Mesenchymal stem cell (in vitro differentiated cells and primary cell): Measurements from ENCODE around the gene LAYN.
A peak's percentile ranks its signal among the peaks of the same experiment; 100 is the strongest.

ENCODE experiments used
- DNase-seq: peaks from one replicate; pipeline ENCODE4 v3.0.0-alpha.2; 2013
- H2AFZ ChIP-seq: one replicate; pipeline ENCODE4 v1.6.1; 2013; ENCODE audit warnings: low read depth, mild to moderate bottlenecking, control low read depth, inconsistent platforms, low read length, moderate library complexity
- H2AK5ac ChIP-seq: 2 replicates; pipeline ENCODE4 v1.6.1; 2013; ENCODE audit warnings: low read length, moderate library complexity, mild to moderate bottlenecking, inconsistent platforms; ENCODE audit not compliant: severe bottlenecking
- H2BK120ac ChIP-seq: one replicate; pipeline ENCODE4 v1.6.1; 2013; ENCODE audit warnings: low read depth, mild to moderate bottlenecking, inconsistent platforms, low read length, moderate library complexity
- H2BK12ac ChIP-seq, 2 experiments: one replicate each; pipeline ENCODE4 v1.6.1; 2013; ENCODE audit warnings: inconsistent platforms in 2 of 2, low read length in 2 of 2, mild to moderate bottlenecking in 2 of 2, moderate library complexity in 2 of 2, control low read depth in 1 of 2
- H2BK15ac ChIP-seq: one replicate; pipeline ENCODE4 v1.6.1; 2013; ENCODE audit warnings: mild to moderate bottlenecking, low read depth, inconsistent platforms; ENCODE audit not compliant: poor library complexity, severe bottlenecking
- H2BK5ac ChIP-seq: 2 replicates; pipeline ENCODE4 v1.6.1; 2013; ENCODE audit warnings: low read depth, mild to moderate bottlenecking, low read length, control low read depth, inconsistent platforms; ENCODE audit not compliant: poor library complexity, severe bottlenecking
- H3K14ac ChIP-seq, 2 experiments: one replicate each; pipeline ENCODE4 v1.6.1; 2013; ENCODE audit warnings: inconsistent platforms in 2 of 2, low read length in 2 of 2, control low read depth in 1 of 2, mild to moderate bottlenecking in 1 of 2, moderate library complexity in 1 of 2
- H3K18ac ChIP-seq, 2 experiments: one replicate each; pipeline ENCODE4 v1.6.1; 2013; ENCODE audit warnings: inconsistent platforms in 2 of 2, low read length in 2 of 2, control low read depth in 1 of 2, low read depth in 1 of 2, mild to moderate bottlenecking in 1 of 2
- H3K23ac ChIP-seq, 2 experiments: one replicate each; pipeline ENCODE4 v1.6.1; 2013; ENCODE audit warnings: inconsistent platforms in 2 of 2, low read length in 2 of 2, mild to moderate bottlenecking in 2 of 2, moderate library complexity in 2 of 2, control low read depth in 1 of 2
- H3K27ac ChIP-seq: 2 replicates; pipeline ENCODE4 v1.5.1; 2013; ENCODE audit warnings: mild to moderate bottlenecking, moderate library complexity, low read length, control low read depth, inconsistent platforms; ENCODE audit not compliant: poor library complexity, severe bottlenecking
- H3K27me3 ChIP-seq, 2 experiments: 2 replicates each; pipeline versions ENCODE4 v1.6.1 to v1.7.0; 2013; ENCODE audit warnings: low read length in 2 of 2, mild to moderate bottlenecking in 2 of 2, moderate library complexity in 2 of 2, control low read depth in 1 of 2, inconsistent platforms in 1 of 2; ENCODE audit not compliant: control insufficient read depth in 1 of 2, insufficient read depth in 1 of 2
- H3K36me3 ChIP-seq, 2 experiments: 2 replicates each; pipeline versions ENCODE4 v1.6.1 to v1.7.0; 2013; ENCODE audit warnings: low read length in 2 of 2, control low read depth in 1 of 2, inconsistent platforms in 1 of 2, low read depth in 1 of 2, mild to moderate bottlenecking in 1 of 2; ENCODE audit not compliant: insufficient read depth in 2 of 2, control insufficient read depth in 1 of 2
- H3K4ac ChIP-seq, 2 experiments: one replicate each; pipeline ENCODE4 v1.6.1; 2013; ENCODE audit warnings: inconsistent platforms in 2 of 2, low read length in 2 of 2, mild to moderate bottlenecking in 2 of 2, moderate library complexity in 2 of 2, control low read depth in 1 of 2, low read depth in 1 of 2
- H3K4me1 ChIP-seq: 2 replicates; pipeline ENCODE4 v1.6.1; 2013; ENCODE audit warnings: low read depth, low read length, control low read depth; ENCODE audit not compliant: control insufficient read depth, insufficient read depth
- H3K4me2 ChIP-seq: 2 replicates; pipeline ENCODE4 v1.6.1; 2013; ENCODE audit warnings: low read length, mild to moderate bottlenecking, inconsistent platforms; ENCODE audit not compliant: poor library complexity, severe bottlenecking
- H3K4me3 ChIP-seq, 2 experiments: 2 replicates each; pipeline versions ENCODE4 v1.5.1 to v1.7.0; 2013; ENCODE audit warnings: low read length in 2 of 2, mild to moderate bottlenecking in 2 of 2, control low read depth in 1 of 2, low read depth in 1 of 2; ENCODE audit not compliant: insufficient read depth in 1 of 2
- H3K79me1 ChIP-seq: replicated peaks from 2 replicates; pipeline ENCODE4 v1.6.1; 2013; ENCODE audit warnings: mild to moderate bottlenecking, control low read depth, low read length, inconsistent platforms; ENCODE audit not compliant: poor library complexity, severe bottlenecking
- H3K9ac ChIP-seq: 2 replicates; pipeline ENCODE4 v1.7.0; 2013; ENCODE audit warnings: mild to moderate bottlenecking, low read length, moderate library complexity
- H3K9me3 ChIP-seq: 2 replicates; pipeline ENCODE4 v1.7.0; 2013; ENCODE audit warnings: mild to moderate bottlenecking, low read length; ENCODE audit not compliant: control insufficient read depth
- H4K8ac ChIP-seq: one replicate; pipeline ENCODE4 v1.6.1; 2013; ENCODE audit warnings: inconsistent platforms, mild to moderate bottlenecking, low read length, moderate library complexity
- H4K91ac ChIP-seq: one replicate; pipeline ENCODE4 v1.6.1; 2013; ENCODE audit warnings: mild to moderate bottlenecking, low read length, inconsistent platforms
- WGBS: methylation state at CpG from one replicate; pipeline ENCODE4 v1.1.7; 2013; ENCODE audit warnings: mixed read lengths; 5-methylcytosine and 5-hydroxymethylcytosine counted together

The LAYN gene

GRCh38 chr11:111514216-111515031 is 26.1 kb upstream of the LAYN start, which contains the start of gene HOATZ:
Gene HOATZ, plus strand, starts transcription at chr11:111514778. Its CDS starts 7 bp downstream, at chr11:111514785.
- DNase-seq: peak; percentile 51
- no peaks in the 10 kb centered on the region for H3K36me3 ChIP-seq
- no peak within 1 kb of the TSS for H3K27ac ChIP-seq
- peak within 1 kb of the TSS; percentile 68 for H2AFZ ChIP-seq
- no peak within 1 kb of the TSS for H4K8ac ChIP-seq
- peak within 1 kb of the TSS; percentile 88 for H3K4me2 ChIP-seq
- H3K4me1 ChIP-seq: peaks cover 16% of the 10 kb centered on the region
- no peak within 1 kb of the TSS for H4K91ac ChIP-seq
- no peak within 1 kb of the TSS for H2BK12ac ChIP-seq
- no peaks in the 10 kb centered on the region for H3K9me3 ChIP-seq
- H3K4ac ChIP-seq: no peak within 1 kb of the TSS
- no peaks in the 10 kb centered on the region for H3K79me1 ChIP-seq
- no peak within 1 kb of the TSS for H2BK5ac ChIP-seq
- H3K27me3 ChIP-seq: peaks cover 0 to 3% of the 10 kb centered on the region in 2 experiments
- no peak within 1 kb of the TSS for H3K18ac ChIP-seq
- H3K9ac ChIP-seq: no peak within 1 kb of the TSS
- H2BK120ac ChIP-seq: no peak within 1 kb of the TSS
- H2BK15ac ChIP-seq: no peak within 1 kb of the TSS
- H3K23ac ChIP-seq: no peak within 1 kb of the TSS
- no peak within 1 kb of the TSS for H3K14ac ChIP-seq
- no peak within 1 kb of the TSS for H2AK5ac ChIP-seq
- WGBS: 11% methylated on average over 38 of the region's 39 CpGs
- H3K4me3 ChIP-seq: peak within 1 kb of the TSS; percentile 27 to 46

DNA sequence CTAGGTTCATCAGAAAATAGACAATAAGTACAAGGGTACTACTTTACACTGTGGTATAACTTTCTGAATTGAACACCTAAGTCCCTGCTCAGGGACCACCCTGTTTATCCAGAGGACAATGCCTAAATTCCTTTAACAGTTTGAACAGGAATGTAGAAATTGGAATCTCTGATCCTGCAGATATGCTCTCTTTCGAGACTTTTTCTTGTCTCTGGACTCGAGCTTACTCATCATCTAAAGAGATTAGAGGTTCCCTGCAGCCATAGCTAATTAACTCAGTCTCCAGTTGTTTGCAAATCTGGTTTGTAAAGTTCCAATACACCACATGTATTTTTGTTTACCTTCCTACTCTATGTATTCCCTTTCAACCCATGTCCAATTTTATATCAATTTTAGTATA is 24.9 kb upstream of the LAYN start:
- Histone ChIP-seq H3K4me2 (no peak overlapping the region), H3K4me3 (no peak overlapping the region), H3K27me3 (peaks cover 0 to 3% of the 10 kb centered on the region in 2 experiments), H3K79me1 (no peaks in the 10 kb centered on the region), H3K9ac (no peak overlapping the region), H2BK120ac (no peak overlapping the region), H2AK5ac (no peak overlapping the region), H3K4ac (no peak overlapping the region), H3K36me3 (no peaks in the 10 kb centered on the region), H3K18ac (no peak overlapping the region), H3K9me3 (no peaks in the 10 kb centered on the region), H3K23ac (no peak overlapping the region), H2AFZ (no peak overlapping the region), H3K27ac (no peak overlapping the region), H2BK12ac (no peak overlapping the region), H4K91ac (no peak overlapping the region), H2BK5ac (no peak overlapping the region), H4K8ac (no peak overlapping the region), H2BK15ac (no peak overlapping the region), H3K4me1 (peaks cover 16% of the 10 kb centered on the region), H3K14ac (no peak overlapping the region)
- DNase-seq: no peak
- WGBS: 73% methylated on average over 2 of the region's 2 CpGs

DNA sequence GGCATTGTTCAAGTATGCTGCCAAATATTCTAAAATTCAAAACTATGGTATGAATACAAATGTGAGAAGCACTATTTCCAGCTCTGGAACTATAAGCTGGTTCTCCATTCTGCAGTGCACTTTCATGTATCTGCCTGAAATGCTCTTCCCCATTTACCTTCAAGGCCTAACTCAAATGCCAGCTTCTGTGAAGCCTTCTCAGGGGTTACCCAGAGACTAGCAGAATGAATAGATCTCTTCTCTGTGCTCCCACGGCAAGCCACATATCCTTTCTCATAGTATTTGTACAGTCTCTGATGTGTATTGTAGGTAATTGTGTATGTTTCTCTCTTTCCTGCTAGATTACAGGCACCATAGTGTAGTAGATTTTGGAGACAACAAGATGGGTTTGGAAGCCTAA is 21.9 kb upstream of the LAYN start:
- H3K36me3 ChIP-seq: no peaks in the 10 kb centered on the region
- H2BK5ac ChIP-seq: no peak overlapping the region
- DNase-seq: no peak
- H3K4me1 ChIP-seq: peaks cover 8% of the 10 kb centered on the region
- no peaks in the 10 kb centered on the region for H3K27me3 ChIP-seq
- no peak overlapping the region for H3K9ac ChIP-seq
- no peak overlapping the region for H3K23ac ChIP-seq
- H3K79me1 ChIP-seq: no peaks in the 10 kb centered on the region
- H2BK120ac ChIP-seq: no peak overlapping the region
- WGBS: no CpG with 5 or more reads among the region's 1 CpG
- H3K4ac ChIP-seq: no peak overlapping the region
- no peak overlapping the region for H3K4me2 ChIP-seq
- no peak overlapping the region for H3K27ac ChIP-seq
- H4K8ac ChIP-seq: no peak overlapping the region
- H2BK12ac ChIP-seq: no peak overlapping the region
- no peak overlapping the region for H3K14ac ChIP-seq
- no peak overlapping the region for H2BK15ac ChIP-seq
- H3K18ac ChIP-seq: no peak overlapping the region
- no peak overlapping the region for H2AK5ac ChIP-seq
- H3K4me3 ChIP-seq: no peak overlapping the region
- no peaks in the 10 kb centered on the region for H3K9me3 ChIP-seq
- no peak overlapping the region for H2AFZ ChIP-seq
- no peak overlapping the region for H4K91ac ChIP-seq

DNA sequence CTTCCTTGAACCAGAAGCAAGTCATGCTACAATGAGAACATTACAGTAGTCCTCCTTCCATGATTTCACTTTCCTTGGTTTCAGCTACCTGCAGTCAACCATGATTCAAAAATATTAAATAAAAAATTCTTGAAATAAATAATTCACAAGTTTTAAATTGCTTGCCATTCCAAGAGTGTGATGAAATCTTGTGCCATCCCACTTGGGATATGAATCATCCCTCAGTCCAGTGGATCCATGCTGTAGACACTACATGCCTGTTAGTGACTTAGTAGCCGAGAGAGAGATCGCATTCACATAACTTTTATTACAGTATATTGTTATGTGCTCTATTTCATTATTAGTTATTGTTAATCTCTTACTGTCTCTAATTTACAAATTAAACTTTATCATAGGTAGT is 20.0 kb upstream of the LAYN start:
- WGBS: no CpG with 5 or more reads among the region's 2 CpGs
- no peak overlapping the region for H4K91ac ChIP-seq

More for the DNA sequence above, 20.0 kb upstream of the LAYN start:
- Histone ChIP-seq H3K27ac (peak overlapping the region; percentile 90), H3K9me3 (no peaks in the 10 kb centered on the region), H4K8ac (no peak overlapping the region), H3K36me3 (no peaks in the 10 kb centered on the region), H3K4me3 (no peak overlapping the region), H3K4me2 (no peak overlapping the region), H3K18ac (no peak overlapping the region), H2BK15ac (no peak overlapping the region), H3K4ac (no peak overlapping the region), H2AFZ (no peak overlapping the region), H3K9ac (no peak overlapping the region), H3K14ac (no peak overlapping the region), H3K79me1 (no peaks in the 10 kb centered on the region), H2AK5ac (no peak overlapping the region), H2BK120ac (no peak overlapping the region), H3K27me3 (no peaks in the 10 kb centered on the region), H3K4me1 (no peaks in the 10 kb centered on the region), H2BK5ac (peak overlapping the region; percentile 66), H2BK12ac (no peak overlapping the region), H3K23ac (no peak overlapping the region)
- no peak for DNase-seq
